Putamen (tissue), 1 donor: Measurements from ENCODE around the gene COL24A1.
"Not testable (repeated sequence)": the region's sequence is repeated elsewhere in the genome, so short reads cannot be mapped to it uniquely, and the experiment has no call there.

ENCODE experiments used
- DNase-seq: peaks from one replicate; pipeline ENCODE4 v3.0.0-alpha.2; 2016; ENCODE audit warnings: low spot score

The COL24A1 gene

DNA sequence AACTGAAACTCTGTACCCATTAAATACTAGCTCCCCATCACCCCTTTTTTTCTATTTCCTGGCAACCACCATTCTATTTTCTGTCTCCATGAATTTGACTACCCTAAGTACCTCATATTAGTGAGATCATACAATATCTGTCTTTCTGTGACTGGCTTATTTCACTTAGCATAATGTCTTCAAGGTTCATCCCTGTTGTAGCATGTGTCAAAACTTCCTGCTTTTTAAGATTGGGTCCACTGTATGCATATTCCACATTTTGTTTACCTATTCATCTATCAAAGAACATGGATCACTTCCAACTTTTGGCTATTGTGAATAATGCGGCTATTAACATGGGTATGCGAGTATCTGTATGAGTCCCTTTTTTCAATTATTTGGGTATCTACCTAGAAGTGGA, 266.7 kb downstream of the COL24A1 start:
- DNase-seq = no peak

DNA sequence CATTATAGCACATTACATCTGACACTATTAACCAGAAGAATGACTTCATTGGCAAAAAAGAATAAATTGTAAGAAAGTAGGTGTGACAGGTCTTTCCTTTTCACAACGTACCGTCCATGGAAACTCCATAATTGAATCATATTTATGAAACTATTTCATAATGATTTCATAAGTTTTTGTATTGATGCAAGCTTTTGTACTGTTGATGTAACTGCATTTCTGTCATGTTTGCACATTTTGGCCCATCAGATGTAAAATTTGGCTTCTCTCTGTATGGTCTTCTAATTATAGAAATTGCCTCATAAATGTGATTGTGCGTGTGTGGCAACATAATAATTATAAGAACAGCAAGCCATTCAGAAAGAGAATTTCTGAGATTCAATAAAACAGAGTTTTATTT, 267.7 kb downstream of the COL24A1 start:
- no peak for DNase-seq

DNA sequence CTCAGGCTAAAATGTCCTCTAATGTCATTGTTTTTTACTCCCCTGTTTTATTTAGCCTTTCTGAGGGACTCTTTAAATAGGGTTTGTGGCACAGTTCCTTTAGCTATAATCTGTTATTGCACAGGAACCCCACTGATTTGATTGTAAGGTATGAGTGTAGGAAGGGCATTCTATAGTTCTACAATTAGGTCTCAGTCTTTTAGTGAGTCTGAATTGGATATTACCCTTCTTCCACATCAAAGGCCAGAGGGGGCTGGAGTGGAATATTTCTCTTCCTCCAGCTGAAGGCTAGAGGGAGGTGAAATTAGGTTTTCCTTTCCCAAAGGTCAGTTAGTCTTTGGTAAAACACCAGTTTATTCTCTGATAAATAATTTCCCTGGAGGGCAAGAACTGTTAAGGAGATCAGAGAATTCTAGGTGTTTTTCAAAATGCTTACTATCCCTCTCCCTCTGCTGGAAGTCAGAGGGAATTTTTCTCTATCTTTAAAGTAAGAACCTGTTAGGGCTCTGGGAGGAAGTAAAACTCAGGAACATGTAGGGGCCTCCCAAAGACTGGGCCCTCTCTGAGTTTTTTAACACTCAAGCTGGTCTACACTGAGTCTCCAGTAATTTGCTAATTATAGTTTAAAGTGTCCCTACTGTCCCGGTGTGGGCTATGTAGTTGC, 272.1 kb downstream of the COL24A1 start:
- no peak for DNase-seq

DNA sequence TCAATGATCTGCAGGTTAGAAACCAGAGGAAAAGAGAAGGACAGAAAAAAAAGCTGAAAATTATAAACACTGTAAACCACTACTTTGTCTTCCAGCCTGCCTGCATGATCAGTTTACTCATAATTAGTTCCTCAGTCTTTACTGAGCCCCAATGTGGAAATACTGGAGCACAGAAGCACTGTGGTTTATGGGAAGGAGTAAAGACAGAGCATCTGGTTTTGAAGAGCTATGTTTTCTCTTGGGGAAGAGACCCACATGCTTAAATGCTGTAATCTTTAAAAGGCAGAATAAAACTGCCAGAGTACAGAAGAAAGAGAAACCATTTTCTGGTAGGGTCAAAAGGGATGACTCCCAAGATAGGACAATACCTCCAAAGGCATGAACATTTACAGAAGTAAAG, 289.4 kb downstream of the COL24A1 start:
- no peak for DNase-seq

DNA sequence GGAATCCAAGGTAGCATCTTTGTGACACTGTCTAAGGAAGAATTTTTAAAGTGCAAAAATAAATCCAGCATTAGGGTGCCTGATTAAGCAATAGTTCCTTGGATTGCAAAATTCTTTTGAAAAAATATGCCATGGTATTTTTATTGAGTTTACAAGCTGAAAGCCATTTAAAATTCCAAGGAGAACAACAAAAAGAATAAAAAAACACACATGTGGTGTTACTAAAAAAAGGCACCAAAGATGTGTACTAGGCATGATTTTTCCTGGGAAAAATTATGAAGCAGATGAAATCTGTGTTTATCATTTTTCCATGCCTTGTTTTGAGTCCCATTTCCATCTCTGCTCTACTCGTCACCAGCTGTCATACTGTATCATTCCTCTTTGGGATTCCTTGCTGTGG, 291.4 kb downstream of the COL24A1 start:
- DNase-seq = no peak

DNA sequence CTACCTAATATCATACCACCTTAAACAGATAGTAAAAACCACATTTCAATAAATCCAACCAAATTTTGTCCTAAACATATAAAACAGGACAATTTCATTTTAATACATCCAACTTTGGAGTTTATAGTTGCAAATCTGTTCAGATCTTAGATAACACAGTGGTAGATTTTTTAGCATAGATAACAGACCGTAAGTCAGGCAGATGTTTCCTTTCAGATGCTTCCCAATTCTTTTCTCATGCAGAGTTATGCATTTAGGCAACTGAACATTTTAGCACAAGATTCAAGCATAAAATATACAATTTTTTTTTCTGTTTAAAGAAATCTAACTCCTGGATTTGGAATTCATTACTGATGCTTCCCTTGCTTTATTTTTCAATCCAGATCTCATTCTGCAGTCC, 291.8 kb downstream of the COL24A1 start:
- no peak for DNase-seq

DNA sequence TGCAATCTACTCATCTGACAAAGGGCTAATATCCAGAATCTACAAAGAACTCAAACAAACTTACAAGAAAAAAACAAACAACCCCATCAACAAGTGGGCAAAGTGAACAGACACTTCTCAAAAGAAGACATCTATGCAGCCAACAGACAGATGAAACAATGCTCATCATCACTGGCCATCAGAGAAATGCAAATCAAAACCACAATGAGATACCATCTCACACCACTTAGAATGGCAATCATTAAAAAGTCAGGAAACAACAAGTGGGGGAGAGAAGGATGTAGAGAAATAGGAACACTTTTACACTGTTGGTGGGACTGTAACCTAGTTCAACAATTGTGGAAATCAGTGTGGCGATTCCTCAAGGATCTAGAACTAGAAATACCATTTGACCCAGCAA, 292.9 kb downstream of the COL24A1 start:
- DNase-seq = not testable (repeated sequence)

DNA sequence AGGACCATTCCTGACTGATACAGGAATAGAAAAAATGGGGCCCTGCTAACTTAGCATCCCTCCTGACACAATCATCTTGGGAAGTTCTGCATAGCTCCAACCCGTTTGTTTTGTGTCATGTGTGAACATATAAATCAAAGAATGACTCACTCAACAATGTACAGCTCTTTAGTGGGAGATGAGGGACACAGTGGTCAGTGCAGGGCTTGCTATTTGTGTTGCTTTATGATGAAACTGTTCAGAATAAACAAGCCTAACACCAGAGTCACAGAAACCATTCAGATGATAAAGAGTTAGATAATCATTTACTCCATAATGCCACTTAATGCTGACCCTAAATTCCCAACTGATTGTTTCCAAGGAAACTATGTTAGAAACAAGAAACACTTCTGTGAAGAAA, 294.1 kb downstream of the COL24A1 start:
- DNase-seq = no peak

DNA sequence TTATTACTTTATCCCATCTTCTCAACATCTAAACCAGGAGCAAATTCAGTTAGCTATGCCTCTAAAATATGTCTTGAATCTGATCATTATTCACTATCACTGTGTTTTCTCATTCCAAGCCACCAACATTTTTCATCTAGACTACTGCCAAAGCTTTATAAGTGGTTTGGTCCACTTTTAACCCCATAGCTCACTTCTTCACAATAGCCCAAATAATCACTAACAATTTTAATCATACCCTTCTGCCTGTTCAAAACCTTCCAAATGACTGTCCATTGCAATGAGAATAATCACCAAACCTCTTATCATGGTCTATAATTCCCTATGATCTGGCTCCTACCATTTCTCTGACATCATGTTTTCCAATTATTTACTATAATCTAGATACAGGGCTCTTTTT, 298.6 kb downstream of the COL24A1 start:
- no peak for DNase-seq

DNA sequence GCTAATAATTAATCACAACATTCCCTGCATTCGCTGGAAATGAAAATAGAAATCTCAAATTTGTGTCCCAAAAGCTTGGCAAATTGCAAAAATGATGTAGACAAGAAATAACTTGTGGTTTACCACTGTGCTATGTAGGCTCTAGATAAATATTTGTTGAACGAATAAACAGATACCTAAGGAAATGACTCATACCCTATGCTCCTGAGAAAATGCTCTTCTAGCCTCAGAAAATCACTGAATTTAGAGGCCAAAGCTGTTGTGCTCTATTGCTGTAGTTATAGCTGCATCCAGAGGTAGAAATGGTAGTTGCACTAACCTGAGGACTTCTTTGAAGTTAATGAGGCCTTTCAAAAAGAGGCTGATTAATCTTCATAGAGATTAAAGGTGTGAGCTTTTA, 306.3 kb downstream of the COL24A1 start:
- DNase-seq = no peak

DNA sequence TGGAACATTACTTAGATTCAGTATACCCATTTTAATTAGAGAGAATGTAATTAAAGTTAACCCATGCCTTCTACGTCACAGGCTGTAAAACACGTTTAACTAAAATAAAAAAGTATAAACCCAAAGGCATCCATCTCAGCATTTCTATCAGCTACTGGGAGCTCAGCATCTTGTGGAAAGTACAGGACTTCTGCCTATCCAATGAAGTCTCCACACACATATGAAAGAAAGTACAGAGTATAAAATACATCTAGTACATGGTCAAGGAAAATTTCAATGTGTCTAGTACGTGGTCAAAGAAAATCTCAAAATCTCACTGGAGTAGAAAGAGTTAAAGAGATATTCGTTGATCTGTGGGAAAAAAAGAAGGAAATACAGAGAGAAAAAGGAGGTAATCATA, 306.9 kb downstream of the COL24A1 start:
- no peak for DNase-seq

DNA sequence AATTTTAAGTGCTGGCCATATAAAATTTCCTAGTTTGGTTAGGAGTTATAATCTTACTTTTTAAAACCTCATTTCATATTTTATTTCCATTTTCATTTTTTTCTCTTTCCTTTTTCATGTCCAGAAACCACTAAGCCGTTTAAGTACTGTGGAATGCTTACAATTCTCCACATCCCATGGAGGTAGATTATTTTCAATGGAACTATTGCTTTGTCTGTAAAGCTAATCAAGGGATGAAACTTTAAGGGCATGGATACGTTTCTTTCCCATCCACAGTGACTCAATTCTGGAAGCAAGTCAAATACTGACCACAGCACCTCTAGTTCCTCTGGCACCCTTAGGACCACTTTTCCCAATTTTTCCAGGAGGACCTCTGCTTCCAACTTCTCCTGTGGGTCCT, 309.2 kb downstream of the COL24A1 start:
- no peak for DNase-seq

DNA sequence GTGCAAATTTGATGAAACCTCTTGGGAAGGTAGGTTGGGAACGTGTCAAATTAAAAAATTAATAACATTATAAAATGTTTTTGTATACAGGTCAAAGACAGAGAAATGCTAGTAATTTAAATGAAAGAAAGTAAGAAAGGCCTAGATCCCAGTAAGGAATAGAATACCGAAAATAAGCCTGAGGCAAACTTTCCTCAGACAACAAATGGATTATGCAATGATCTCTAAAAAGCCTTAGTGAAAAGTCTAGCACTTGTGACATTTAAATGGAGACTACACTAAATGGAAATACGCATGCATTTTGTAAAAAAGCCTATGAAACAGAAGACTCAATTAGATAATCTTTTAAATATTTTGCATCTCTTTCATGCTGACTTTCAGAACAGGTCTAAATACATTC, 309.9 kb downstream of the COL24A1 start:
- DNase-seq = no peak

DNA sequence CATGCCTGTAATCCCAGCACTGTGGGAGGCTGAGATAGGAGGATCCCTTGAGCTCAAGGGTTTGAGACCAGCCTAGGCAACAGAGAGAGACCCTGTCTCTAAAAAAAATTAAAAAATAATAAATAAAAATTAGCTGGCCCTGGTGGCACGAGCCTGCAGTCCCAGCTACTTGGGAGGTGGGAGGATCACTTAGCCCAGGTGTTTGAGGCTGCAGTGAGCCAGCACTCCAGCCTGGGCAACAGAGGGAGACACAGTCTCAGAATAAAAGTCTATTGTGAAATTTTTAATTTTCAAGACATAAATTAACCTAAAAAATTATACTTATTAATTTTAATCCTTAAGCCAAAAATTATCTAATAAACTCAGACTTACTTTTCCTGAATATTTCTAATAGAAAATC, 317.1 kb downstream of the COL24A1 start:
- DNase-seq = no peak

DNA sequence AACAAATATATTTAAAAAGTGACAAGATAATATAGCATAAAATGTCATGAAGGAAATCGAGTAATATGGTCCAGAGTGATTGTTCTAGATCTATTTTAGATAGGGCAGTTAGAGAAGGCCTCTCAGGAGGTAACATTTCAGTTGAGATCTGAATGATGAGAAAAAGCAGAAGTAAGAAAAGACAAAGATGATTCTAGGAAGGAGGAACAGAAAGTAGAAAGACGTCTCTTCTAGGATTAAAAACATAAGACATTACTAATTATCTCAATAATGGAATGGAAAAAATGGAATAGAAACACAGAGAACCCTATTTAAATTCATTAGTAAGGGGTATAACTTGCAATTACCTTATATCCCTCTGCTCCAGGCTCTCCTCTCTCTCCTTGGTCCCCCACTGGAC, 318.3 kb downstream of the COL24A1 start:
- no peak for DNase-seq

DNA sequence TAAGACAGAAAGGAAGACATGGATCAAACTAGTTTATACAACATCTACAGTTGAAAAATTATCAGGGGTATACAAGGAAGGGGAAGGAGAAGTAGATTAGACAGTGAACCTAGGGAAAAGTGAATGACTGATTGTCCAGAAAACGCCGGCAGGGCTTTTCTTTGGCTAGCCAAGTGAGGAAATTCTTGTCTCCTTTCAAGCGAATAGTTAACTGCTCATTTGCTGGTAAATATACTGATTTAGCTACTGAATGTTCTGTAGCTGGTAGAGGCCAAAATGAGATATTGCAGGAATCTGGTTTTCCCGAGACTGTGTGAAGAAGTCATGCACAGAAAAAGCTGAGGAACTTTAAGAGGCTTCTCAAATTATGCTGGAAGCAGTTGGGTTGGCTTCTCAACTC, 319.8 kb downstream of the COL24A1 start:
- no peak for DNase-seq

DNA sequence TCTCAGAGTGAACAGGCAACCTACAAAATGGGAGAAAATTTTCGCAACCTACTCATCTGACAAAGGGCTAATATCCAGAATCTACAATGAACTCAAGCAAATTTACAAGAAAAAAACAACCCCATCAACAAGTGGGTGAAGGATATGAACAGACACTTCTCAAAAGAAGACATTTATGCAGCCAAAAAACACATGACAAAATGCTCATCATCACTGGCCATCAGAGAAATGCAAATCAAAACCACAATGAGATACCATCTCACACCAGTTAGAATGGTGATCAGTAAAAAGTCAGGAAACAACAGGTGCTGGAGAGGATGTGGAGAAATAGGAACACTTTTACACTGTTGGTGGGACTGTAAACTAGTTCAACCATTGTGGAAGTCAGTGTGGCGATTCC, 323.4 kb downstream of the COL24A1 start:
- not testable (repeated sequence) for DNase-seq

DNA sequence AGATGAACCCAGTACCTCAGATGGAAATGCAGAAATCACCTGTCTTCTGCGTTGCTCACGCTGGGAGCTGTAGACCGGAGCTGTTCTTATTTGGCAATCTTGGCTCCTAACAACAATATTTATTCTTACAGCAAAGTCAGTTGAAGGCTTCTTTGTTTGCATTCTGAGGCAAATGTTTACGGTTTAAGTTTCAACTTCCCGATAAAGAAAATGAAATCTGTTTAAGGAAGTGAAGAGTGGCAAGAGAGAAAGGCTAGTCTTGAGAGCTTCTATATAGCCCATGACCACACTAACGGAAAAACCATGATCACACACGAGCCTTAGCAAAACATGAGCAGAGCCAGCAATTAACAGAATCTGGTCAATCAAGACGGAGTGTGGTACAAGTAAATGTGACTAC, 325.7 kb downstream of the COL24A1 start:
- DNase-seq = no peak

DNA sequence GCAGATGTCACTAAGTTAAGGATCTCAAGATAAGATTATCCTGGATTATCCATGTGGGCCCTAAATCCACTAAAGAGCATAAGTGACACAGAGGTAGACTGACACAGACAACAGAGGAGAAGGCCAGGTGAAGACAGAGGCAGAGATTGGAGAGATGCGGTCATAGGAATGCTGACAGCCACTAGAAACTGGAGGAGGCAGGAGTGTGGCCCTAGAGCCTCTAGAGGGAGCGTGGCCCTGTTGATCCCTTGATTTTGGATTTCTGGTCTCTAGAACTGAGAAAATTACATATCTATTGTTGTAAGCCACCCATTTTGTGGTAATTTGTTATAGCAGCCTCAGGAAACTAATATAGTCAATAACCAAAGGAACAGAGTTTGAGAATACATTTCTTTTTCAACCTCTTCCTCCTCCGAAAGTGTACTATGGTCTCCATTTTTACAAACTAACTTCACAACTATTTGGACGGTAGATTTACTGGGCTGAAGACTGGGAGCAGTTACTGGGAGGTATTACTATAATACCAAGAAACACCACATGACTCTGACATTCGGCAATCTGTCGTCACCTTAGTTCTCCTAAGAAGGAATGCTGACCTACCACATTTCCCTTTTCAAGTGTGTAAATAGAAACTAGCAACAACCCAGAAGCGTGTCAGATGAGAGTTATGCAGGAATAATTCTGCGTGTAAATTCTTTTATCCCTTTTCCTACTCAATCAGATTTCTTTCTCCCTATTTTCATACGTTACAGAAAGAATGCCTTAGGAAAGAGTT, 332.3 kb downstream of the COL24A1 start:
- DNase-seq = no peak

DNA sequence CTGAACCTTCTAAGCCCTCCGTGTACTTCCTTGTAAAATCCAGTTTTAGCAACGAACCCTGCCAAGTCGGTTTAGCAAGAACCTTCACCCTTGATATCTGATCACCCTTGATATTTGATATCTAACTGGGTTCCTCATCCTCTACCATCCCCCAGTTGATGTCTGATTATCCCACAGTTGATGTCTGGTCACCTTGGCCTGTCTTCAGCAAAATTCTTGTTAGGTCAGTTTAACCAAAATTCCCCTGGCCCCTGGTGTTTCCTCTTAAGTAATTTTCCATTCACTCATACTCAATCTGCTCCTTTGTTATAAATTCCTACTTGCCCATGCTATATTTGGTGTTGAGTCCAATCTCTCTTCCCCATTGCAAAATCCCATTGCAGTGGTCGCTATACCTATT, 333.9 kb downstream of the COL24A1 start:
- DNase-seq = no peak

DNA sequence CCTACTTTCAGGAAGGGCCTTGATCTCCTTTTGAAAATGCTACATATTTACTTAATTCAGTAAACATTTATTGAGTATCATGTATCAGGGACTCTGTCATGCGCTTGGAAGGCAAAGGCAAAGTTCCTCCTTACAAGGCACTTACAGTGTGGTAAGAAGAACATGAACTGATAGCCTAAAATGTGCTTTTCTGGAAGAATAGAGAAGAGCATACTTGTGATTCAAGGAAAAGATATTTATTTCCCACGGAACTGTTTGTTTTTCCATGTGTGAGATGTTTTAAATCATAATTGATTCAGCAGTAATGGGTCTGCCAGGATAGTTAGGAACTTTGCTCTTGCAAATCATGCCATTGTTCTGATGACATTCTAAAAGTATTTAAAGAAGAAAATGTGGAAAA, 338.2 kb downstream of the COL24A1 start:
- no peak for DNase-seq

DNA sequence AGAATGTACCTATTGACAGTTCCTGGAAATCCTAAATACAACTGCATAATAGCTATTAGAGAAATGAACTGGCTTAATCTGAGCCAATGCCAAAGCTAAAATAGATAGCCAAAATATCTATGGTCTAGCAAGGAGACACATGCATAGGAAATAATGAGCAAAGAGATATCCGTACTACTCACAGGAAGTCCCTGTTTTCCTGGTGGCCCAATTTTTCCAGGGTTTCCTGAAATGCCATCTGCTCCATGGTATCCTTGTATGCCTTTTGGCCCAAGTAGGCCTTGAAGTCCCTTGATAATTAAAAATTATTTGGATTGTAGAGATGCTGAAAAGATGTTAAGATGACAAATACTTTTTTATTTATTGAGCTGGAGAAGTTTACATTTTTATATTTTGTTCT, 340.0 kb downstream of the COL24A1 start:
- no peak for DNase-seq

DNA sequence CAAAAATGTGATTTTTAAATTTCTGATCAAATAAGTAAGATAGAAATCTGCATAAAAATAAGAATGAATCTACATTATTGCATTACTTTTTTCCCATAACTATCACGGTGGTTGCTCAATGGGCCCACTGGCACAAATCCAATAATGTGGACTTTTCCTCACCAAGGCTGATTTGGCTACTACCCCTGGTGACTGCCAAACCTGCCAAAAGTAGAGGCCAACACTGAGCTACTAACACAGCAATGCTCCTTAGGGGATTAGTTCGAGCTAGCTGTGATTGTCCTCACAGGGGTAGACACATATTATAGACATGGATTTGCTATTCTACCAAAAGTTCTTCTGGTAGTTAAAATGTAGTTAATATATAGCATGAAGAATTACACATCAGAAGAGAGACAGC, 340.7 kb downstream of the COL24A1 start:
- no peak for DNase-seq
